NAMALWA (cell line): ENCODE measurements around the gene GARIN5A.

Source experiments
- DNase-seq: peaks from one replicate; pipeline ENCODE4 v3.0.0-alpha.2; 2015; ENCODE audit warnings: low spot score

Gene GARIN5A

GRCh38 chr19:50508843-50509190, 32.2 kb upstream of the GARIN5A start:
- DNase-seq: no peak

DNA sequence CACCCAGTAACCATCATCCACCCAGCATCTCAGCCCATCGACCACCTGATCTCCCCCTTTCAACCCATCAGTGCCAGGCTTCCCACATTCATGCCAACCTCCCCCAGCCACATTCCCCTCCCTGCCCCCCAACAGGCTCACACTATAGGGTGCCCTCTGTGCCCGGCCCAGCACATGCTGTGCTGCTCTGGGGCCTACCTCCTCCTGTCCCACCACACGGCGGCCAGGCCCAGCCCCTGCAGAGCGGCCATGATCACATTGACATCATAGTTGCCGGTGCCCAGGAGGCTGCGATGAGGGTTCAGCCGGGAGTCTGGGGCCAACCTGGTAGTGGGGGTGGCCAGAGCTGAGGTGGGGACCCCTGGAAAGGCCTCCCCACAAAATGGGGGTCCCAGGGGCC, 30.7 kb upstream of the GARIN5A start:
- DNase-seq: no peak

DNA sequence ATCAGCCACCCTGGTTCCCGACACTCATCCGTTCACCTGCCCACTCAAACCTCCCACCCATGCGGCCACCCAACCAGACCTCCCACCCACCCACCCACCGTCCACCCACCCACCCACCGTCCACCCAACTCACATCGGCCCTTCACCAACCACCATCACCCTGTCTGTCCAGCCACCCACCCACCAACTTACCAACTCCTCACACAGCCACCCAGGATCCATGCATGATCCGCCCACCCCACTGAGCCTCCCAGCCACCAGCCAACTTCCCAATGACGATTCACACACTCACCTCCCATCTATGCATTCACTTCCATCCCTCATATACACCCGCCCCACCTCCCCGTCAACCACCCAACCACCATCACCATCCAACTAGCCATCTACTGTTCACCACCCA, 30.1 kb upstream of the GARIN5A start:
- DNase-seq: no peak

GRCh38 chr19:50505856-50506611, 29.4 kb upstream of the GARIN5A start:
- no peak for DNase-seq

DNA sequence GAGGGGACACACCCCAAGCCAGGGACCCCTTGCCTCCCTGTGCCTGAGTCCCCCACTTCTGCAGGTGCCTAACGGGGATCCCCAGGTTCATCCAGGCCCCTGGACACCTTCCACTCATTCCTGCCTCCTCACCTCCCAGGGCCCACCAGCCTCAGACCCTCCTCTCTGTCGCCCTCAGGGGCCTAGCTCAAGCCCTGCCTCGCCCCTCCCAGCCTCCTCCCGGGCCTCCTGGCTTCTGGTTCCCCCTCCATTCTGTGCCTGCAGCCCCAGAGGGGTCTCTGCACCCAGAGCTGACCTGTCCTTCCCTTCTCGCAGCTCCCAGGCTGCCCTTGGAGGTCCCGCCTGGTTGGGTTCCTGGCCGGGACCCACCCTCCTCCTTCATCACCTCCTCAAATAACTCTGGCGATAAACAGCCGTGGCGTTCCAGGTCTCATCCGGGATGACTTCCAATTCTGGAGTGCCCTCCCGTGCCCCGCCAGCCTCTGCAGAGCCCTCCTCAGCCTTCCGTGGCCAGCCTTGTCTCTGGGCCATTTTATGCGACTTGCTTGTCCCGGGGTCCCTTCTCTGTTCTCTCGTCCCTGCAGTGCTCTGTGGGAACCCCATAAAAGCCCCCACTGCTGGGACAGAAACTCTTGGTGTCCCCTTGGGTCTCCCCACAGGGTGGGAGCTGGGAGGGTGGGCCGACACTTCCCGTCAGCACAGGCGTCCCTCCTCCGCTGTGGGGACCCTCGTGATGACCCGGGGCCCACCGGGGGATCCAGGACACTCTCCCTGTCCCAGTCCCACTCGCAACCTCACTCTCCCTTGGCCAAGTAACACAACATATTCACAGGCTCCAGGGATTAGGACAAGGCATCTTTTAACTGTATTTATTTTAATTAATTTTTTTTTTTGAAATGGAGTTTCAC, 25.2 kb upstream of the GARIN5A start:
- DNase-seq: no peak

DNA sequence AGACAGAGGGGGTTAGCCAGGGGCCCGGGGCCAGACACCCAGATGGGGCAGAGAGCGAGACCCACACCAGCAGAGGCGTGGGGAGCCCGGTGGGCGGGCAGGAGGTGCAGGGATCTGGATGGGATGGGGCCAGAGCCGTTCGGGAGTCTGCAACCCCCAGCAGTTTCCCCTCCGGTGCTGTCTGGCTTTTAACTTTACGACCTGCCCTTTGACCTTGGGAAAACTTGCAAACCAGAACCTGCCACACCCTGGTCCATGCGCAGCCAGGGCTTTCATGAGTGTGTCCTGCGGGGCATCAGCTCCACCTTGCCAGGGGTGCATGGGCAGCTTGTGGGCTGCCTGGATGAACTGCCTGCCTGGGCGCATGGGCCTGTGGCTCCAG, 24.5 kb upstream of the GARIN5A start:
- no peak for DNase-seq

GRCh38 chr19:50500753-50501151, 24.1 kb upstream of the GARIN5A start:
- DNase-seq: peak; percentile 54

GRCh38 chr19:50500060-50500752, 23.6 kb upstream of the GARIN5A start:
- peak; percentile 77 for DNase-seq

GRCh38 chr19:50498219-50499056, 21.8 kb upstream of the GARIN5A start:
- no peak for DNase-seq

GRCh38 chr19:50497022-50497405, 20.4 kb upstream of the GARIN5A start:
- no peak for DNase-seq

- no peak for DNase-seq
These were observed 19.8 kb upstream of the GARIN5A start for GRCh38 chr19:50496189-50497021.

- DNase-seq: no peak
These were observed 18.4 kb upstream of the GARIN5A start for GRCh38 chr19:50495020-50495531.

DNA sequence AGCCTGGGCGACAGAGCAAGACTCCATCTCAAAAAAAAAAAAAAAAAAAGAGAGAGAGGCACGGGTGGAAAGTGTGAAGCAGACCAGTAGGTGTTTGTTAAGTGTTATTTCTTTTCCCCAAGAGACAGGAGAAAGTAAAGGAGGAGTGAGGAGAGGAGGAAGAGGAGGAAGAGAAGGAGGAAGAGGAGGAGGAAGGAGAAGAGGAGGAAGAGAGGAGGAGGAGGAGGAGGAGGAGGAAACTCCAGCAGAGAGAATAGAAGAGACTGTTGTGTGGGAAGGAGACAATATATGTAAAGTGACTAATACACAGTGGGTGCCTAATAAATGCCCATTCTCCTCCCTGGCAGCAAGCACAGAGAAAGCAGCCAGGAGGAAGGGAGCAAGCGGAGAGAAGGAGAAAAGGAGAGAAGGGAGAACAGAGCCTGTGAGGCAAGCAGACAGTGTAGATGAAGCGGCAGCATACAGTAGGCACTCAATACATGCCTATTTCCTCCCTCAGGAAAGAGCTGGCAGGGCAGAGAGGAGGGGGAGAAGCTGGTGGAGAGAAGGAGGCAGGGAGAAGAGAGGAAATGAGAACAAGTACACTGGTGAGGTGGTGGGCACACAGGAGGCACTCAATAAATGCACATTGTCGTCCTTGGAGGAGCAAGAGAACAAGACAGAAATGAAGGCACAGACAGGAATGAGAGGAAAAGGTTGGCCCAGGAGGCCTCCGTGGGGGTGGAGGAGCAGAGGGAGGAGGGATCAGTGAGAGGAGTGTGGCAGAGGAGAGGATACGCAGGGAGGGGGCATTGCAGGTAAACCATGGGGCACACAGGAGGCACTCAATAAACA, 17.8 kb upstream of the GARIN5A start:
- no peak for DNase-seq

GRCh38 chr19:50493171-50493570, 16.5 kb upstream of the GARIN5A start:
- DNase-seq: no peak

GRCh38 chr19:50492303-50493052, 15.8 kb upstream of the GARIN5A start:
- no peak for DNase-seq

GRCh38 chr19:50490991-50491472, 14.4 kb upstream of the GARIN5A start:
- no peak for DNase-seq

DNA sequence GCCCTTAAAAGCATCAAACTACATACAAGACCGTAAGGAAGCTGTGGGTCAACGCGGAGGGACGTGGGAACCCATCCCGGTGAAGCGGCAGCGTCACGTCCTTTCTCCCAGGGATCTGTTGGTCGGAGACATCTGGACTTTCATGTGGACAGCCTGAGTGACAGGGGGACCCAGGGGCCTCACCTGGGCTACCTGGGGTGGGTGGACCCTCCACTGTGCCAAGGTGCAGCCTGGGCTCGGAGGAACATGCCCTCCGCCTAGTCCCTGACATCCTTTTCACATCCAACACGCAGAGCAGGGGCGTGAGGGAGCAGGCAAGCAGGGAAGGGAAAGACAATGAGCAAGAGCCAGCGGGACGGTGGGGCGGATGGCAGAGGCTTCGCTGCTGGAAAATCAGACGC, 13.8 kb upstream of the GARIN5A start:
- DNase-seq: no peak

DNA sequence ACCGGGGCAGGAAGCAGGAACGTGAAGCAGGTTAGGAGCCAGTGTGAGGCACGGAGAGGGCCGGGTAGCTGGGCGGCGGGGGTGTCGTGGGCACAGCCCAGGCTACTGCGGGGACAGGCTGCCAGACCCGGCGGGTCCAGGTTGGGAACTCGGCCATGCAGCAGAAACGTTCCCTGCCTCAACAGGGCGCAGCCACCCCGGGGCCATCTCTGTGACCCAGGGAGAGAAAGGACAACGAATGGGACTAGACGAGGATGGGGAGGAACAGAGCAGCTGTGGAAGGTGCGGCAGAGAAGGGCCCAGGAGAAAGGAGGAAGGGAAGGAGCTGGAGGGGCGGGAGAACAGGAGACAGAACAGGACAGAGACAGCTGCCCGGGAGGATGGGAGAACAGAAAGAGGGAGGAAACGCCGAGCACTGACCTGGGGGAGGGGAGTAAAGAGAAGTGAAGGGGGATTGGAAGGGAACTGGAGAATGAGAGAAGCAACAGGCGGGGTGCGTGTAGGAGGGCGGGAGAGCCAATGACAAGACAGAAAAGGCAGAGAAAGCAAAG, 12.9 kb upstream of the GARIN5A start:
- DNase-seq: no peak
